Measurements from ENCODE around the gene AGA. TPM values are rescaled to one million over a fixed set of nuclear protein-coding genes. Genes with fewer than 3 reads are reported as not detected.

Gene AGA
- total RNA-seq, 2 experiments from 2014 or later: 26.0 to 29.0 TPM

- Mint-ChIP-seq H3K9me3 (peaks cover 2% of the 10 kb centered on the region), H3K4me1 (no peaks in the 10 kb centered on the region), H3K27ac (no peak overlapping the region), H3K4me3 (no peak overlapping the region), H3K27me3 (no peaks in the 10 kb centered on the region), H3K36me3 (ENCODE audit: low read depth) (no peaks in the 10 kb centered on the region)
- POLR2A ChIA-PET: no interaction called here
- CTCF ChIA-PET: interaction anchor here (1.0 kb wide), 1 partner anchor 9 kb away, joined by 3 read pairs; no protein-coding TSS in a partner anchor
- no peak for DNase-seq
These were observed 31.8 kb upstream of the AGA start for GRCh38 chr4:177473991-177474390.

GRCh38 chr4:177464026-177464425 is 21.8 kb upstream of the AGA start:
- no peaks in the 10 kb centered on the region for H3K27me3 Mint-ChIP-seq
- H3K27ac Mint-ChIP-seq: no peak overlapping the region
- H3K9me3 Mint-ChIP-seq: no peaks in the 10 kb centered on the region
- H3K4me3 Mint-ChIP-seq: no peak overlapping the region
- no peaks in the 10 kb centered on the region for H3K36me3 Mint-ChIP-seq (ENCODE audit: low read depth)
- no peaks in the 10 kb centered on the region for H3K4me1 Mint-ChIP-seq
- ChIA-PET POLR2A (no interaction called here), CTCF (interaction anchor here (1.9 to 2.1 kb wide), 2 partner anchors 10 to 12 kb away, joined by 5 to 8 read pairs; no protein-coding TSS in a partner anchor)
- DNase-seq: no peak

GRCh38 chr4:177461606-177462005 is 19.4 kb upstream of the AGA start:
- no peak for DNase-seq
- POLR2A ChIA-PET: no interaction called here
- CTCF ChIA-PET: no interaction called here
- no peak overlapping the region for H3K4me3 Mint-ChIP-seq
- no peaks in the 10 kb centered on the region for H3K36me3 Mint-ChIP-seq (ENCODE audit: low read depth)
- no peaks in the 10 kb centered on the region for H3K4me1 Mint-ChIP-seq
- H3K9me3 Mint-ChIP-seq: no peaks in the 10 kb centered on the region
- H3K27ac Mint-ChIP-seq: no peak overlapping the region
- H3K27me3 Mint-ChIP-seq: no peaks in the 10 kb centered on the region

DNA sequence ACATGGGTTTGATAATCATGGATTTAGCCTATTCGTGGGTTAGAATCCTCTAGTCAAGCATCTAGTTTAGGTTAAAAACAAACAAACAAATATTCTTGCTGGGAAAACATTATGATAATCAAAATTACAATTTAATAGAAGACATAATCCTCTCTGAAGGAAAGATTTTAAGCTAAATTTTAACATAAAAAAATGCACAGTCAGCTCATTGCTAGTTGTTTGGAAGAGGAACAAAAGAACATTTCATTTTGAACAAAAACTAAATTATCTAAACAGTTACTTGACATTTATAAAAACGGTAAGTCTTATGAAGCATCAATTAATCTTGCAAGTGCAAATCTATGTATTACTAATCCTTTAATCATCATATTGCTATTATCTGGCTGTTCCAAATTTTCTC is 18.2 kb upstream of the AGA start:
- Mint-ChIP-seq H3K9me3 (no peaks in the 10 kb centered on the region), H3K4me3 (no peak overlapping the region), H3K27ac (no peak overlapping the region), H3K36me3 (ENCODE audit: low read depth) (no peaks in the 10 kb centered on the region), H3K4me1 (no peaks in the 10 kb centered on the region), H3K27me3 (no peaks in the 10 kb centered on the region)
- ChIA-PET CTCF (no interaction called here), POLR2A (no interaction called here)
- no peak for DNase-seq

DNA sequence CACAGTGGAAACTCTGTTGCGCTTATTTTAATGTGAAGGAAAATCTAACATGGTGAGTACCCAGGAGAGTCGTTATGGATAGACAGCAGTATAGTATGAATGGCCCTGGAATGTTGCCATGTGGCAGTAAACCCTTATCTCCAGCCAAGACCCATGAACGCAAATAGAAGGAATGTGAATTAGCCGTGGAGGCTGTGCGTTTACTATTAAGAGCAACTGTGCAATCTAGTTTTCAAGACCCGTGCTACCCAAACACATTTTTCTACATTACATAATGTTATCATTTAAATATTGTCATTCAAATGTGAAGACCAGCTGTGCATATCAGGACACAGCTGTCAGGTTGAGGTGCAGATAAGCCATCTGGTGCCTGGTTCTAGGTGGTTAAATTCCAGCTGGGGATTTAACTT is 13.3 kb upstream of the AGA start:
- Mint-ChIP-seq H3K27me3 (no peaks in the 10 kb centered on the region), H3K36me3 (ENCODE audit: low read depth) (no peaks in the 10 kb centered on the region), H3K4me3 (no peak overlapping the region), H3K27ac (no peak overlapping the region), H3K4me1 (peaks cover 2% of the 10 kb centered on the region), H3K9me3 (no peaks in the 10 kb centered on the region)
- DNase-seq: no peak
- ChIA-PET CTCF (no interaction called here), POLR2A (no interaction called here)

- H3K36me3 Mint-ChIP-seq (ENCODE audit: low read depth): no peaks in the 10 kb centered on the region
- no peak for DNase-seq
- H3K9me3 Mint-ChIP-seq: no peaks in the 10 kb centered on the region
- ChIA-PET CTCF (no interaction called here), POLR2A (no interaction called here)
- H3K27ac Mint-ChIP-seq: no peak overlapping the region
- H3K27me3 Mint-ChIP-seq: no peaks in the 10 kb centered on the region
- H3K4me1 Mint-ChIP-seq: peaks cover 7% of the 10 kb centered on the region
- H3K4me3 Mint-ChIP-seq: no peak overlapping the region
These were observed 10.9 kb upstream of the AGA start for GRCh38 chr4:177453116-177453515.

DNA sequence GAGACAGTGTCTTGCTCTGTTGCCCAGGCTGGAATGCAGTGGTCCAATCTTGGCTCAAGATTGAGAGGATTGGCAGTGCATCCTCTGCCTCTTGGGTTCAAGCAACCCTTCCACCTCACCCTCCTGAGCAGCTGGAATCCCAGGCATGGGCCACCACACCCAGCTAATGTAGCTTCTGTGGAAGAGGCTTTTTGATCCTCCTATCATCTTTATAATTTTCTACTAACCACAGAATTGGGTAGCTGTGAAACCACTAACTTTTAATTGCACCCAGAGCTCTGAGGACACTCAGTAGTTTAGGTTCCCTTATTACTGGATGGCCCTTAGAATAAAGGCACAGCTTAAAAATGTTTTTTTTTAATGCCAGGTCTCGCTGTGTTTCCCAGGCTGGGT is 8.9 kb upstream of the AGA start:
- Mint-ChIP-seq H3K27ac (no peak overlapping the region), H3K4me3 (no peak overlapping the region), H3K27me3 (no peaks in the 10 kb centered on the region), H3K9me3 (no peaks in the 10 kb centered on the region), H3K36me3 (ENCODE audit: low read depth) (no peaks in the 10 kb centered on the region), H3K4me1 (peaks cover 13% of the 10 kb centered on the region)
- ChIA-PET POLR2A (no interaction called here), CTCF (interaction anchor here (0.6 to 1.6 kb wide), 4 partner anchors 10 to 49 kb away, joined by 3 to 9 read pairs (median 4); partner anchors contain the start of gene AGA)
- DNase-seq: no peak

- DNase-seq: no peak
- no peaks in the 10 kb centered on the region for H3K36me3 Mint-ChIP-seq (ENCODE audit: low read depth)
- no peak overlapping the region for H3K27ac Mint-ChIP-seq
- no peaks in the 10 kb centered on the region for H3K27me3 Mint-ChIP-seq
- no peaks in the 10 kb centered on the region for H3K9me3 Mint-ChIP-seq
- no peak overlapping the region for H3K4me3 Mint-ChIP-seq
- ChIA-PET CTCF (interaction anchor here (0.6 to 1.6 kb wide), 2 partner anchors 9 to 48 kb away, joined by 3 to 9 read pairs; partner anchors contain the start of gene AGA), POLR2A (no interaction called here)
- peaks cover 13% of the 10 kb centered on the region for H3K4me1 Mint-ChIP-seq
These were observed 8.3 kb upstream of the AGA start for GRCh38 chr4:177450426-177451107.

GRCh38 chr4:177448850-177449249 is 6.6 kb upstream of the AGA start:
- H3K27ac Mint-ChIP-seq: no peak overlapping the region

DNA sequence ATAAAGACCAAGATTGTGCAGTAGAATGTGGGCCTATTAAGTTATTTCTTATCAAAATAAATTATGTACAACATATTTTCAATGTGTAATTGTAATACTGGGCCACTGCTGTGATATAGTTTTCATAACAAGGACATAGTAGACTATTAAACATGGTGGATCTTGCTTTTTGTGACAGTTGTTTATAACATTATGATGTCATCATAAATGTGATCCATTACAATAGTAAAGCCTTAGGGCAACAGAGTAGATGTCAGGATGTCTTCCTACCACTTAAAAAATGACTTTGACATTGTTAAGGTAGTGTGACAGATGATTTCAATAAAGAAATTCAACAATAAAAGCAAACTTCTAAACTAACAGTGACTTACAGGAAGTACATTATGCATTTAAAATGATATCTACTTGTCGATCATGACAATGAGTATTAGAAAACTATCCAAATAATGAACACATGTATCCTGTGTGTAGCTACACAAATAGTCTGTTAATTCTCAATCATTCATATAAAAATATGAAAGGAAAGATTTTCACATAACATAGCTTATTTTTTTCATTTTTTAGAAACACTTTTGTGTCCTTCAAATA is 5.3 kb upstream of the AGA start:
- Mint-ChIP-seq H3K36me3 (ENCODE audit: low read depth) (no peaks in the 10 kb centered on the region), H3K27me3 (no peaks in the 10 kb centered on the region), H3K9me3 (no peaks in the 10 kb centered on the region), H3K4me1 (peaks cover 21% of the 10 kb centered on the region), H3K27ac (no peak overlapping the region), H3K4me3 (no peak overlapping the region)
- ChIA-PET POLR2A (no interaction called here), CTCF (no interaction called here)
- DNase-seq: no peak

More at GRCh38 chr4:177448850-177449249, 6.6 kb upstream of the AGA start:
- DNase-seq: no peak
- H3K4me1 Mint-ChIP-seq: peaks cover 17% of the 10 kb centered on the region
- H3K27me3 Mint-ChIP-seq: no peaks in the 10 kb centered on the region
- no peaks in the 10 kb centered on the region for H3K36me3 Mint-ChIP-seq (ENCODE audit: low read depth)
- H3K9me3 Mint-ChIP-seq: no peaks in the 10 kb centered on the region
- CTCF ChIA-PET: no interaction called here
- no peak overlapping the region for H3K4me3 Mint-ChIP-seq
- POLR2A ChIA-PET: no interaction called here

- H3K27ac Mint-ChIP-seq: no peak overlapping the region
- H3K9me3 Mint-ChIP-seq: no peaks in the 10 kb centered on the region
- DNase-seq: no peak
- no peak overlapping the region for H3K4me3 Mint-ChIP-seq
- ChIA-PET CTCF (interaction anchor here (0.6 kb wide), 1 partner anchor 1913 kb away, joined by 3 read pairs; no protein-coding TSS in a partner anchor), POLR2A (no interaction called here)
- H3K36me3 Mint-ChIP-seq (ENCODE audit: low read depth): no peaks in the 10 kb centered on the region
- H3K4me1 Mint-ChIP-seq: peaks cover 24% of the 10 kb centered on the region
- H3K27me3 Mint-ChIP-seq: no peaks in the 10 kb centered on the region
These were observed 4.3 kb upstream of the AGA start for GRCh38 chr4:177446586-177446985.

DNA sequence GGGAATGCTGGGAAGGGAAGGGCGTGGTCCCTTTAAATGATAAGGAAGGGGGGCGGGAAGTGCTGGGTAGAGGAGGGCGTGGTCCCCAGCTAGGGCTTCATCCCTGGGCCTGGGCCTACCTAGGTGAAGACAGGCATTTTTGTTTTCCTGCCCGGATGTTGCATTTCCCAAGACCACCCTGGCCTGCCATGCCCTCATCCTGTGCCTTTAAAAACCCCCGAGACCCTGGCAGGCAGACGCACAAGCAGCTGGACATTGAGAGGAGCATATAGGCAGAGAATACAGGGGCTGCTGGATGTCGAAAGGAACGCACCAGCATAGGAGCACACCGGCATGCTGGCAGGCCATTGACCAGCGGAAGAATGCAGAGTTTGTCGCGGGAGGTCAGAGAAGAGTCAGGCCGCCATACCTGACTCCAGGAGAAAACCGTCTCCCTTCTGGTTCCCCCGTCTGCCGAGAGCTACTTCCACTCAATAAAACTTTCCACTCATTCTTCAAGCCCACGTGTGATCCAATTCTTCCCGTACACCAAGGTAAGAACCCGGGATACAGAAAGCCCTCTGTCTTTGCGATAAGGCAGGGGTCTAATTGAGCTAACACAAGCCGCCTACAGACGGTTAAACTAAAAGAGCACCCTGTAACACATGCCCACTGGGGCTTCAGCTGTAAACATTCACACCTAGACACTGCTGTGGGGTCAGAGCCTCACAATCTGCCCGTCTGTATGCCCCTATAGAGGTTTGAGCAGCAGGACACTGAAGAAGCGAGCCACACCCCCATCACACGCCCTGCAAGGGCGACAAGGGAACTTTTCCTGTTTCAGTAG is 2.9 kb upstream of the AGA start:
- no peak for DNase-seq
- H3K4me1 Mint-ChIP-seq: peaks cover 37% of the 10 kb centered on the region
- peaks cover 7% of the 10 kb centered on the region for H3K36me3 Mint-ChIP-seq (ENCODE audit: low read depth)
- no peak overlapping the region for H3K4me3 Mint-ChIP-seq
- ChIA-PET CTCF (no interaction called here), POLR2A (no interaction called here)
- H3K9me3 Mint-ChIP-seq: no peaks in the 10 kb centered on the region
- no peaks in the 10 kb centered on the region for H3K27me3 Mint-ChIP-seq
- no peak overlapping the region for H3K27ac Mint-ChIP-seq

- no peaks in the 10 kb centered on the region for H3K9me3 Mint-ChIP-seq
- peaks cover 31% of the 10 kb centered on the region for H3K36me3 Mint-ChIP-seq (ENCODE audit: low read depth)
- H3K4me1 Mint-ChIP-seq: peaks cover 32% of the 10 kb centered on the region
- peak overlapping the region; percentile 97 for H3K27ac Mint-ChIP-seq
- POLR2A ChIA-PET: no interaction called here
- H3K27me3 Mint-ChIP-seq: no peaks in the 10 kb centered on the region
- CTCF ChIA-PET: interaction anchor here (1.0 to 3.3 kb wide), 6 partner anchors 9 to 95 kb away, joined by 3 to 9 read pairs (median 3); no protein-coding TSS in a partner anchor
- peak; percentile 35 for DNase-seq
- H3K4me3 Mint-ChIP-seq: peak overlapping the region; percentile 85
These were observed 1.0 kb downstream of the AGA start for GRCh38 chr4:177441061-177441802.
